Measurements from ENCODE around the gene CIITA.

The CIITA gene

DNA sequence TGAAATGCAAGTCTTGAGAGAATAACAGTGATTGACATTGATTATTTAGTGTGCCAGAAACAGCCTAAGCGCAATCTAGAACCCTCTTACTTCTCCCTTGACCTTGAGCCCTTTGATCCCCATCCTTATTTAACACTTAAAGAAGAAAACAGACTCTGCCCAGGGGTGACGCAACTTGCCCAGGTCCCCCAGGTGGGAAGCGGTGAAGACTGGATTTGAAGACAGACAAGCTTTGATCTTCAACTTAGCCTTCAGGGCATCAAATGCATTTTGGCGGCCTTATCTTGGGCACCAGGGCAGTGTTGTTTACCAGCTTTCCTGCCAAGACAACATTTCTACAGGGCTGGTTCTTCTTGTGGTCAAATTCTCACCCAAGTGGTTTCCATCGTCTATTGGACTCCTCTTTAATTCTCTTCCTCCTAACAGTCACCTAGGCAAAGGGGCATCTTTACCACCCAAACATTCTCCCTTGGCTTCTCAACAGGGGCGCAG is 8.9 kb upstream of the CIITA start:
- Histone ChIP-seq H3K79me2 (ENCODE audit: control insufficient read depth, low read length) (no peaks in the 10 kb centered on the region), H3K4me2 (ENCODE audit: low read length) (peak overlapping the region; percentile 83), H3K27me3 (ENCODE audit: control insufficient read depth, low read length) (no peaks in the 10 kb centered on the region), H3K9me3 (ENCODE audit: control insufficient read depth, insufficient read depth, low read length) (no peaks in the 10 kb centered on the region), H4K20me1 (ENCODE audit: control insufficient read depth, insufficient read depth, low read depth, low read length) (no peaks in the 10 kb centered on the region), H3K27ac (ENCODE audit: low read depth, low read length) (peak overlapping the region; percentile 84), H3K4me3 (ENCODE audit: low read length) (peak overlapping the region; percentile 59), H3K4me1 (ENCODE audit: control insufficient read depth, low read length) (peaks cover 90% of the 10 kb centered on the region), H3K36me3 (ENCODE audit: control insufficient read depth, low read length) (no peaks in the 10 kb centered on the region), H3F3A (ENCODE audit: control insufficient read depth, insufficient read depth) (peaks cover 9% of the 10 kb centered on the region), H3K9me2 (replicated peaks; ENCODE audit: control insufficient read depth, low read length) (no peaks in the 10 kb centered on the region)
- TF ChIP-seq, protein P1, sequence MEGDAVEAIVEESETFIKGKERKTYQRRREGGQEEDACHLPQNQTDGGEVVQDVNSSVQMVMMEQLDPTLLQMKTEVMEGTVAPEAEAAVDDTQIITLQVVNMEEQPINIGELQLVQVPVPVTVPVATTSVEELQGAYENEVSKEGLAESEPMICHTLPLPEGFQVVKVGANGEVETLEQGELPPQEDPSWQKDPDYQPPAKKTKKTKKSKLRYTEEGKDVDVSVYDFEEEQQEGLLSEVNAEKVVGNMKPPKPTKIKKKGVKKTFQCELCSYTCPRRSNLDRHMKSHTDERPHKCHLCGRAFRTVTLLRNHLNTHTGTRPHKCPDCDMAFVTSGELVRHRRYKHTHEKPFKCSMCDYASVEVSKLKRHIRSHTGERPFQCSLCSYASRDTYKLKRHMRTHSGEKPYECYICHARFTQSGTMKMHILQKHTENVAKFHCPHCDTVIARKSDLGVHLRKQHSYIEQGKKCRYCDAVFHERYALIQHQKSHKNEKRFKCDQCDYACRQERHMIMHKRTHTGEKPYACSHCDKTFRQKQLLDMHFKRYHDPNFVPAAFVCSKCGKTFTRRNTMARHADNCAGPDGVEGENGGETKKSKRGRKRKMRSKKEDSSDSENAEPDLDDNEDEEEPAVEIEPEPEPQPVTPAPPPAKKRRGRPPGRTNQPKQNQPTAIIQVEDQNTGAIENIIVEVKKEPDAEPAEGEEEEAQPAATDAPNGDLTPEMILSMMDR (IDR thresholded peaks at IDR 0.05; ENCODE audit: low read depth, low read length, poor library complexity, severe bottlenecking): no peak
- no peak for TF ChIP-seq EZH2phosphoT487 (IDR thresholded peaks at IDR 0.05; ENCODE audit: borderline replicate concordance, low read length)

DNA sequence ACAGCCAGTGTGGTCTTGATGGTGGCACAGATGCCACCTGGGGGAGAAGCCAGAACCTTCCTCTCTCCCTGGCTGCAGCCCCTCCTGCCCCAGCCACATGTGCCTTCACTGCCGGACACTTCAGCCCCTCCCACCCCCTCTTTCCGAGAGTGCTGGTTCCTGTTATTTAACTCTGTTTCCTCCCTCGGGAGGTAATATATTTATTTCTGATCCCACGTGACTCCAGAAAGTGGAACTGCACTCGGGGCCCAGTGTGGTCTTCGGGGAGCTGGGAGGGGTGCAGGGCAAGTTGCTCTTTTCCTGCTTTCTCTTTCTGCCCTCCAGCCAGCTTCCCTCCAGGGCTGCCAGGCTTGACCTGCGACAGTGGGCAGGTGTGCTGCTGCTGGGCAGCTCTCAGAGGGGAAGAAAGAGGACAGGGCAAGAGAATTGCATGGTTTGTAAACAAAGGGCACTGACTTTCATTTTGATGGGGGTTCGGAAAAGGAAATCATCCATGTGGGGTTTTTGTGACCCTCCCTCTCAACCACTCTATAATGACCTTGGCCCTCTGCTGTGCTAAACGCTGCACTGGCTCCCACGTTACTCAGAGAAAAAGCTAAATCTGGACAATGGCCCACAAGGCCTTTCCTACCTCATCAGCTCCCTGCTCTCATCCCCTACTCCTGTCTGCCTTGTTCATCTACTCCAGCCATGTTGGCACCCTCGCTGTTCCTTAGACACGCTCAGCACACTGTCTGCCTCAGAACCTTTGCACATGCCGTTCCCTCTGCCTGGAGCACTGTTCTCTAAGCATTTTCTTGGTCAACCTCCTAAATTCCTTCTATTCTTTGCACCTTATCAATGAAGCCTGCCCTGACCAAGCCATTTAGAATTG is 8.2 kb upstream of the CIITA start:
- H3K79me2 ChIP-seq (ENCODE audit: control insufficient read depth, low read length): no peaks in the 10 kb centered on the region
- peak overlapping the region; percentile 83 for H3K4me2 ChIP-seq (ENCODE audit: low read length)
- peaks cover 14% of the 10 kb centered on the region; the same call in 1 of the 2 replicates for H3F3A ChIP-seq (ENCODE audit: control insufficient read depth, insufficient read depth)
- peaks cover 92% of the 10 kb centered on the region for H3K4me1 ChIP-seq (ENCODE audit: control insufficient read depth, low read length)
- TF ChIP-seq, protein P1 (IDR thresholded peaks at IDR 0.05; ENCODE audit: low read depth, low read length, poor library complexity, severe bottlenecking): no peak
- no peak for TF ChIP-seq EZH2phosphoT487 (IDR thresholded peaks at IDR 0.05; ENCODE audit: borderline replicate concordance, low read length)
- no peaks in the 10 kb centered on the region for H4K20me1 ChIP-seq (ENCODE audit: control insufficient read depth, insufficient read depth, low read depth, low read length)
- no peaks in the 10 kb centered on the region for H3K9me2 ChIP-seq (replicated peaks; ENCODE audit: control insufficient read depth, low read length)
- H3K9me3 ChIP-seq (ENCODE audit: control insufficient read depth, insufficient read depth, low read length): no peaks in the 10 kb centered on the region
- peak overlapping the region; percentile 59 for H3K4me3 ChIP-seq (ENCODE audit: low read length)
- H3K27me3 ChIP-seq (ENCODE audit: control insufficient read depth, low read length): 0 out of 2 replicates have a peak, but pooled peaks cover 3% of the 10 kb centered on the region
- peak overlapping the region; percentile 84 for H3K27ac ChIP-seq (ENCODE audit: low read depth, low read length)
- no peaks in the 10 kb centered on the region for H3K36me3 ChIP-seq (ENCODE audit: control insufficient read depth, low read length)

DNA sequence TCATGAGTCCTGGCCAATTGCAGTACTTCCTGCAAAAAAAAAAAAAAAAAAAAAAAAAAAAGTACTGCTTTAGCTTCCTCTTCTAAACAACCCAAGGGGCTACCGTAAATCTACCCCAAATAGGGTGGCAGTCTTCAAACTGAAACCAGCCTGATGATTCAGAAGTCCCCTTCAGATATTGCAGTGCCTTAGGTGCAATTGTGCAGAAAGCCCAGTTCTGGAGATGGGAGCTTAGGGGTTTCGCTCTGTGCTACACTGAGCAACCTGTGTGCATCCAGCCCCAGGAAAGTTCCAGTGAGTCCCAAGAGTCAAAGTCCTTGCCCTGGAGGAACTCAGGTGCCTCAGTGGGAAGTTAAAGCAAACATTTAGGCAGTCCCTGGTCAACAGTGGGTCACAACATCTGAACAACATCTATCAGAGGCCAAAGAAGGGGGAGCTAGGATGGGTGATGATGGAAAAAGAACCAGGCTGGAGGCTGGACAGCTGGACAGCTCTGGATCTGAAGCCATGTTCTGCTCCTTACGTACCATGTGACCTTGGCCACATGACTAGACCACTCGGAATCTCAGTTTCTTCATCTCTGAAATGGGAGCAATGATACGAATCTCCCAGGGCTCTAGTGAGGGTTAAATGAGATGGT is 6.7 kb upstream of the CIITA start:
- H3K27ac ChIP-seq (ENCODE audit: low read depth, low read length): peak overlapping the region; percentile 84

More for the DNA sequence above, 6.7 kb upstream of the CIITA start:
- Histone ChIP-seq H3K9me3 (ENCODE audit: control insufficient read depth, insufficient read depth, low read length) (no peaks in the 10 kb centered on the region), H3F3A (ENCODE audit: control insufficient read depth, insufficient read depth) (peaks cover 14% of the 10 kb centered on the region; the same call in 1 of the 2 replicates), H3K27me3 (ENCODE audit: control insufficient read depth, low read length) (0 out of 2 replicates have a peak, but pooled peaks cover 3% of the 10 kb centered on the region), H3K4me1 (ENCODE audit: control insufficient read depth, low read length) (peaks cover 98% of the 10 kb centered on the region), H3K4me3 (ENCODE audit: low read length) (peak overlapping the region; percentile 59), H3K36me3 (ENCODE audit: control insufficient read depth, low read length) (no peaks in the 10 kb centered on the region; the same call in 1 of the 2 replicates), H3K79me2 (ENCODE audit: control insufficient read depth, low read length) (no peaks in the 10 kb centered on the region), H3K9me2 (replicated peaks; ENCODE audit: control insufficient read depth, low read length) (no peaks in the 10 kb centered on the region), H3K4me2 (ENCODE audit: low read length) (peak overlapping the region; percentile 83), H4K20me1 (ENCODE audit: control insufficient read depth, insufficient read depth, low read depth, low read length) (no peaks in the 10 kb centered on the region)
- no peak for TF ChIP-seq EZH2phosphoT487 (IDR thresholded peaks at IDR 0.05; ENCODE audit: borderline replicate concordance, low read length)
- TF ChIP-seq, protein P1 (IDR thresholded peaks at IDR 0.05; ENCODE audit: low read depth, low read length, poor library complexity, severe bottlenecking): no peak

Measured in DOHH2 (cell line).